ENCODE results near the gene MPHOSPH8.

MPHOSPH8 gene, protein sequence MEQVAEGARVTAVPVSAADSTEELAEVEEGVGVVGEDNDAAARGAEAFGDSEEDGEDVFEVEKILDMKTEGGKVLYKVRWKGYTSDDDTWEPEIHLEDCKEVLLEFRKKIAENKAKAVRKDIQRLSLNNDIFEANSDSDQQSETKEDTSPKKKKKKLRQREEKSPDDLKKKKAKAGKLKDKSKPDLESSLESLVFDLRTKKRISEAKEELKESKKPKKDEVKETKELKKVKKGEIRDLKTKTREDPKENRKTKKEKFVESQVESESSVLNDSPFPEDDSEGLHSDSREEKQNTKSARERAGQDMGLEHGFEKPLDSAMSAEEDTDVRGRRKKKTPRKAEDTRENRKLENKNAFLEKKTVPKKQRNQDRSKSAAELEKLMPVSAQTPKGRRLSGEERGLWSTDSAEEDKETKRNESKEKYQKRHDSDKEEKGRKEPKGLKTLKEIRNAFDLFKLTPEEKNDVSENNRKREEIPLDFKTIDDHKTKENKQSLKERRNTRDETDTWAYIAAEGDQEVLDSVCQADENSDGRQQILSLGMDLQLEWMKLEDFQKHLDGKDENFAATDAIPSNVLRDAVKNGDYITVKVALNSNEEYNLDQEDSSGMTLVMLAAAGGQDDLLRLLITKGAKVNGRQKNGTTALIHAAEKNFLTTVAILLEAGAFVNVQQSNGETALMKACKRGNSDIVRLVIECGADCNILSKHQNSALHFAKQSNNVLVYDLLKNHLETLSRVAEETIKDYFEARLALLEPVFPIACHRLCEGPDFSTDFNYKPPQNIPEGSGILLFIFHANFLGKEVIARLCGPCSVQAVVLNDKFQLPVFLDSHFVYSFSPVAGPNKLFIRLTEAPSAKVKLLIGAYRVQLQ

DNA sequence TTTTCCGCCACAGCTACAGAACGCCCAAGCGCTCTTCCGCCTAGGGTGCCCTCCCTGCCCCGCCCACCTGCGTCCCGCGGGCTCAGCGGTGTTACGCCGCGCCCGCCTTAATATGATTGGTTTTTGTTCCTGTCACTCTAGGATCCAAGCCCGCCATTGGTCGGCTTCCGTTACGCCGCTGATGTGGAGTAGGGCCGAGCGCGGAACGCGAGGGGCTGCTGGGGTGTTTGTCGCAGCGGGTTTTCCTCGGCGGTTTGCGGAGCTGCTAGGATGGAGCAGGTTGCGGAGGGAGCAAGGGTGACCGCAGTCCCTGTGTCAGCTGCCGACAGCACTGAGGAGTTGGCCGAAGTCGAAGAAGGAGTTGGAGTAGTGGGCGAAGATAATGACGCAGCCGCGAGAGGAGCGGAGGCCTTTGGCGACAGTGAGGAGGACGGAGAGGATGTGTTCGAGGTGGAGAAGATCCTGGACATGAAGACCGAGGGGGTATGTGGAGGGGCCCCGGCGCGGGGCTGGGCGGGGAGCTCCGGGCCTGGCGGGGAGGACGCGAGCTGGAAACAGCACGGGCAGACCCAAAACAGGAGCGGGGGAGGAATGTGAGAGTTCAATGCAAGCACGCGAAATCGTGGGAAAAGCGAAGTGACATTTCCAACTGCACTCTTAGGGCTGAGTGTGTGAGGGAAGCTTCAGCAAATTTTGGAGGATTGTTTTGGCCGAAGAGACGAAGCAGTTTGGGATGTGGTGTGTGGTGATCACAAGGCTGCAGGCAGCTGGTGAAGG lies at the start of gene MPHOSPH8:
Gene MPHOSPH8 (plus strand): TSS at position 181 of the 777 bp plus-strand sequence. CDS start 90 bp downstream, at position 271.
- in situ Hi-C loops (cut with HindIII; ENCODE audit: low sequenced_read_pairs) = loop anchor here (5.0 kb wide), 1 partner anchor 84 kb away; no protein-coding TSS in a partner anchor

DNA sequence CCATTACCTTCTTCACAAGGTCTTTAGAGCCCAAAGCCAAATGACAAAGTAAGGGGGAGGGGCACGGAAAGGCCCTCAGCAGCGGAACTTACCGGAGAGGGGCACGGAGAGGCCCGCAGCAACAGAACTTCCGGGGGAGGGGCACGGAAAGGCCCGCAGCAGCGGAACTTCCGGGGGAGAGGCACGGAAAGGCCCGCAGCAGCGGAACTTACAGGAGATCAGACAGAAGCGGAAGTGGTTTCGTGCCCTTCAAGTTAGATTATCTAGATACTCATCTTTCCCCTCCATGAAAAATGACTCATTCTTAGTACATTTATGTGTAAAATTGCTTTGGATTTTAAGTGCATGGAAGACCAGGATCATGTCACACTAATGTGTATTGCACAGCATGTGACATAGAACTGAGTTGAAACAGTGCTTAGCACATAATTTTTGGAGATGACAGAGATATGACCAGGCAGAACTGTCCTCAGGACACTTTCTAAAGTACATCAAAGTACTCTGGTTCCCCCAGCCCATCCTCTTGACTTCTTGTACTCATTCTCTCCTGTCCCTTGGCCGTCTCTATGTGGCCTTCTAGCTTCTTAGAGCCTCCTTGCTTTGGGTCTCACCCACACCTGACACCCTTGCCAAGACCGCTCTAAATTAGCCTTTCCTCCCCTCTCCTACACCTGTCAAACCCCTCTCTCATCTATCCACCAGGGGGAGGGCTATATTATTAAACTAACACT lies 46.4 kb upstream of the MPHOSPH8 start:
- in situ Hi-C loops (cut with HindIII; ENCODE audit: low sequenced_read_pairs) = no loop called here

DNA sequence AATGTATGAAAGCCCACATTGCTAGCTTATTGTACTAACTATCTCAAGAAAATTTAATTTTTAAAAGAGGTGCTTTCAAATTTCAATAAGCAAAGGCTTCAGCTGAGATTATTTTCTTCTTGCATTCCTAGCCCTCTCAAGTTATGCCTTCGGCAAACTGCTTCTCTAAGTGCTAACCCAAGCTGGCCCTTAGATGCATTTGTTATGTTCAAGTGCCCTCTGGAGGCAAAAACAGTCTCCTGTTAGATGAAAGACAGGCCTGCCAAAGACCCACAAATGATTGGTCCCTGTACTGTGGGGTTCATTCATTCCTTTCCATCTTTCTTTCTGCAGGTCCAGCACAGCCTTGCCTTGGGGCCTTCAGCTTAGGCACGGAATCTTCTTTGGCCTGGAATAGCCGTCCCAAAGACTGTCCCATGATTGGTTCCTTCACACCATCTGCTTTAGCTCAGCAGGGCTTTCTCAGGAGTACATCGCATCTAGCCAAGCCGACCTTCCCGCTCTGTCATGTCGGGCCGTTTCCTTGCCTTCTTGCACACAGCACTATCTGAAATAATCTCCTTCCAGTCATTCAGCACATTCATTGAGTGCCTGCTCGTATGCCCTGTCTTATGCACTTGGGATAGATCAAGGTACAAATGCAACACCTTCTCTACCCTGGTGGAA lies 45.7 kb upstream of the MPHOSPH8 start:
- in situ Hi-C loops (cut with HindIII; ENCODE audit: low sequenced_read_pairs) = no loop called here

DNA sequence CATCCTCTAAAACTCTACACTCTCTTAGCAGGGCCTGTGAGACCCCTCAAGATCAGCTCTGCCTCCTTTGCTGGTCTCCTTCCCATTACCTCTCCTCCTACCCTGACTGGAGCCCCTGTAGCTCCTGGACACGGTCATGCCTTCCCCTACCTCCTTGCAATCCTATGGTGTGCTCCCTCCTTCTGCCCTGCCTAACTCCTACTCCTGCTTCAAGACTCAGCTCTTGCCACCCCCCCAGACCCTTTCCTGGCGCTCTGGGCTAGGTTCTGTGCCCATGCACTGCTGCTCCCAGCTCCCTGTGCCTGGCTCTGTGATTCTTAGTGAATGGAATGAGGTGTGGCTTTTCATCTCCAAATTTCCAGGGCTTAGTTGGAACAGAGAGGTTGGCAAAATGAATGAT lies 44.1 kb upstream of the MPHOSPH8 start:
- in situ Hi-C loops (cut with HindIII; ENCODE audit: low sequenced_read_pairs) = no loop called here

DNA sequence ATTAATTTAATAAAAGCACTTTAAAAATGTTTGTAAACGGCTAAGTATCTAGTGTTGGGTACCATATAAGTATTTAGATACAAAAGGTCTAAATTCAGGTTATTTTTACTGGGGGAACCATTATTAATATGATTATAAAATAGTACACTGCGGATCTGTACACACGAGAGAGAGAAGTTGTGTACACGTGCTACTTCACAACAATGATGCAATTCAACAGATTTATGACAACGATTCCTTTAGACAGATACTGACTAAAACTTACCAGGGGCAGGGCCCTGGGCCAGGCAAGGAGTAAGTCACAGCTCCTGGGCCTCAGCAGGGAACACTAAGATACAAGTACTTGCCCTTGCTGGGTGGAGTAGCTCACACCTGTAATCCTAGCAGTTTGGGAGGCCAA lies 43.0 kb upstream of the MPHOSPH8 start:
- in situ Hi-C loops (cut with HindIII; ENCODE audit: low sequenced_read_pairs) = no loop called here

DNA sequence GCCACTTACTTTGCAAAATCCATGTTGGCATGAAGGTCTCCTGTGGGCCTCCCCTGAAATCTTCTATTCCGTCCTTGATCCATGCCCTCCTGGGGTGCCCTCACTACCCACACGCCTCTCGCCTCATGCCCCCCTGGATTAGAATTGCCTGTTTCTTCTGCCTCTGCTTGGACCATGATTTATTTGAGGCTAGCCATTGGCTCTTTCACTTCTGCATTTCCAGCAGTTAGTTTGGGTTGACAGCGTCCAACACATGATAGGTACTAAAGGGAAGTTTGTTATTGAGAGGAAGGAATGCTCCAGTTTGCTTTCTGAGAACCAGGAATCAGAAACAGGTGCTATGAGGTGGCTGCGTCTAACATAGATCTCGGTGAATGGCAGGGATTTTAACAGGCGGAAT lies 41.6 kb upstream of the MPHOSPH8 start:
- in situ Hi-C loops (cut with HindIII; ENCODE audit: low sequenced_read_pairs) = no loop called here

DNA sequence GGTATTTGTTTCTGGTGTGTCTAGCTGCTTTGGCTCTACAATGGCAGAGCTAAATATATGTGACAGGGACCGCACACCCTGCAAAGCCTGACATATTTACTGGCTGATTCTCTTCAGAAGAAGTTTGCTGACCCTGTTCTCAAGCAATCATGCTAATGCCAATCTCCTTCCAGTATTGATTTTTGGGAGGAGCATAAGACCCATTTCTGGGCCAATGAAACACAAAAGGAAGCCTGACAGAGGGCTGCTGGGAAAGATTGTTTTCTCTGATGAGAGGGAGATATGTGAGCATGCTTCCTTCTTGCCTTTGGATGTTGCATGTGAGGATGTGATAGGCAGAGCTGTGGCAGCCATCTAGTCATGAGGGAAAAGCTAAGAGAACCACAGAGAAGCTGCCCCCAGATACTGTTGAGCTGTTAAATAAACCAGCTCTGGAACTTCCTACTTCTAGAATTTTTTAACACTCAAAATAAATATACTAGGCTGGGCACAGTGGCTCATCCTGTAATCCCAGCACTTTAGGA lies 40.7 kb upstream of the MPHOSPH8 start:
- in situ Hi-C loops (cut with HindIII; ENCODE audit: low sequenced_read_pairs) = no loop called here

DNA sequence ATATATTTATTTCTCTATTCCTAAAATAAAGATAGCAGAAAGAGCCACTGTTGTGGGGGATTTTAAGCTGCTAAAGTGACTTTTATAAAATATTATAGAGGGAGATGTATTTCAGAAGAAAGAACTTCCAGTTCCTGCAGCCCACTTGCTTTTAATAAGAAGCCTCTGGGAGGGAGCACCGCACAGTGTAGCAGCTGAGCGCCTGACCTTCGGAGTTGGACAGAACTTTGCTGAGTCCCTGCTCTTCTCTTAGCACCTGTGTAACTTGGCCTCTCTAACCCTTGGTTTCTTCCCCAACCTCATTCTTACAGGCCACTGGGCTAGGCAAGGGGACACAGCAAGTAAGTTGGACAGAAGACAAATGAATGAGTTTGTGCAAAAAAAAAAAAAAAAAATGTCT lies 37.4 kb upstream of the MPHOSPH8 start:
- in situ Hi-C loops (cut with HindIII; ENCODE audit: low sequenced_read_pairs) = no loop called here

DNA sequence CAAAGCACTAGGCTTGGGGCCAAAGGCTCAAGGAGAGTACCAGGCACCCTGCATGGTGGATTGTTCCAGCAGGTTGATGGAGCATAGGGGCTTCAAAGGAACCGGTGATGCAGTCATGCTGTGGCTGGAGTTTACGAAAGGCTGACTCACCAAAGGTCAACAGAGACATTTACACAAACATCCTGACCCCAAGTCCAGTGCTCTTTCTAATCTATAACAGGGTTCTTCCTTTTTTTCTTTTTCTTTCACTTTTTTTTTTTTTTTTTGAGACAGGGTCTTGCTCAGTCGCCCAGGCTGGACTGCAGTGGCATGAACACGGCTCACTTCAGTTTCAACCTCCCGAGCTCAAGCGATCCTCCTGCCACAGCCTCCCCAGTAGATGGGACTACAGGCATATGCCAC lies 36.5 kb upstream of the MPHOSPH8 start:
- in situ Hi-C loops (cut with HindIII; ENCODE audit: low sequenced_read_pairs) = no loop called here

DNA sequence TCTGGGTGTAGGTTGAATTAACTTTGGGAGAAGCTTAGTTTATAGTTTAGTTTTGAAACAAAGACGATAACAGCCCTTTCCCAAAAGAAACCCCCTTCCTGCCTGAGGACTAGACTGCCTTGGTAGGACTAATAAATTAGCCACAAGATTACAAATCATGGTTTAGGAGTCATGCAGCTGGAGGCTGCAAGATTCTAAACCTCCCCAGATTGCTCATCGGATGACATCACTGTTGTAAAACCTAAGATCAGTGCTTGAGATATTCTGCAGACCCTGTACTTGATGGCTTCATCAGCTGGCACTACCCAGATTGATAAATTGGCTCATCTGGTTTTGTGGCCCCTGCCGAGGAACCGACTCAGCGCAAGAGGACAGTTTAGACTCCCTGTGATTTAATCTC lies 35.9 kb upstream of the MPHOSPH8 start:
- in situ Hi-C loops (cut with HindIII; ENCODE audit: low sequenced_read_pairs) = no loop called here

DNA sequence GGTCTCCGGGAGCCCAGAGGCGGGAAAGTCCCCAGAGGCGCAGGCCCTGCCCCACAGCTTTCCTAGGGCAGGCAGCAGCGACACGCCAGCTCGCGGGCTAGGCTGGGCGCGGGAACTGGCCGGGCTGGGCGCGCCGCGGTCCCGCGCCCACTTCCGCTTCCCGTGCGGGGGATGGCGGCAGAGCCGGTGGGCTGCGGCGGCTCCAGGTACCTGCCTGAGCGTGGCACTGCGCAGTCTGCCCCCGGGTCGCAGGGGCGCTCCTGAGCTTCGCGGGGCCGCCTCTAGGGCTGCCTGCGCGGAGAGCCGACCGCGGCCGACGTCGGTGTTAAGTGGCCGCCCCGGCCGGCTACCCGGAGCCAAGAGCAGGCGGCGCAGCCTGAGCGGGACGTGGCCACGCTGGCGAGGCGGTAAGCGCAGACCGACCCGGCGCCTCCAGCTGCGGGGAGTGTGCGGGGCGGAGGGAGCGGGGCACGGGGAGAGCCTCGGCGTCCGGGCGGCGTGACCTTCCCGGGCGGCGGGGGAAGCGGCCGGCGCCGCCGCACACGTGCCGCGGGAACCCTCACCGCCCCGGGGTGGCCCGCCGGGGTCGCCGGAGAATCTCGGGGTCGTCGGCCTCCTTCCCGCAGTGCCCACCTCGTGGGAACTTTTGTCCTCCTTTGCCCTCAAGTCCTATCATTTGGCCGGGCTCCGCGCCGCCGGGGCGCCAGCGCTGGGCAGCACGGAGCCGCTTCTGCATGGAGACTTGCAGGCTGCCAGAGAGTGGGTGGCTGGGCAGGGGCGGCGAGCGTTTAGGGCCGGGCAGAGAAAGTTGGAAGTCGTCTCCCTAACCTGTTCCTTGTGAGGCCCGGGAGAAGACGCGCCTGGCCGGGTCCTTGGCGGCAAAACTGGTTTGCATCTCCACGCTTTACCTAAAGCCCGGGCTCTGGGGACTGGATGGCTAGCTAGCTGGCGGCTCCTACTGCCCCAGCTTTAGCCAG lies 31.4 kb upstream of the MPHOSPH8 start:
- in situ Hi-C loops (cut with HindIII; ENCODE audit: low sequenced_read_pairs) = no loop called here

DNA sequence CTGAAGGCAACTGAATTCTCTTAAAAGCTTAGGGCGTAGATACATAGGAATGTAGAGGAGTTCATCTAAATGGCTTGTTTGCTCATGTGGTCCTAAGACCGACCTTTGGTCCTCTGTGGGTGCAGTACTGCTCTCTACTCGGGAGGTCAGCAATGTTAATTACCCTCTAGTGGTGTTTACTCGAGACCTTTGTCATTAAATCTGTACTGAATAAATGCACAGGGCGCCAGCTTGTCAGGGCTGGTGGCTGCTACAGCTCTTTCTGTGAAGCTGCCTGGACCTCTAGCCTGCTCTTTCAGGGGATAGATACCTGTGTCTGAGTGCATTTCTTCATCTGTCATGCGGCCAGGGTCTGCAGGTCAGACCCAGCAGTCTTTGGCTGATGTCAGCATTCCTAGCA lies 29.2 kb upstream of the MPHOSPH8 start:
- in situ Hi-C loops (cut with HindIII; ENCODE audit: low sequenced_read_pairs) = no loop called here

DNA sequence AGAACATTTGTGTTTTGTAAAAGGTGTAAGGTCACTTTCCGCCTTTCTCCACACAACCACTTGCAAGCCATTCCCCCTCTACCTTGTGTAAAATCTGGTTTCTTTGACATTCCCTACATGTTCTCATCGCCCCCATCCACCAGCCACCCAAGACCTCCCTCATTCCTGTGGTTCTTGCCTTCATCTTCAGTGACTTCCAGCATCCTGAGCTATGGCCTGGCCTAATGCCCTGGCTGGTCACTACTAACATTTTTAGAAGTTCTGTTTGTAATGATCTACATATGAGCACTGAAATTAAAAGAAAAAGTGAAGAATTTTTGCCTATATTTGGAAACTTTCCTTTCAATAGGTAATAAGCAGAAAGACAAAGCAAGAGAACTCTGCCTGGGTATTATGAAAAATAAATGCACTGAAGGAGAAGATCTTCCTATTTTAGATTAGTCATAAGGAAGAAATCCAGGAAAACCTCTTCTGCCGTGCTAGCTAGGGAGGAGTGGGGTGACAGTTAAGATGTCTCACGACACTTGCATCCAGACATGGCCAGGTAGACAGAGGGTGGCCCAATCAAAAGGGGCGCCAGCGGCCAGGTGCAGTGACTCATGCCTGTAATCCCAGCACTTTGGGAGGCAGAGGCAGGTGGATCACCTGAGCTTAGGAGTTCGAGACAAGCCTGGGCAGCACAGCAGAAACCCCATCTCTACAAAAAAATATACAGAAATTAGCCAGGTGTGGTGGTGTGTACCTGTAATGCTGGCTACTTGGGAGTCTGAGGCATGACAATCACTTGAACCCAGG lies 28.1 kb upstream of the MPHOSPH8 start:
- in situ Hi-C loops (cut with HindIII; ENCODE audit: low sequenced_read_pairs) = no loop called here

DNA sequence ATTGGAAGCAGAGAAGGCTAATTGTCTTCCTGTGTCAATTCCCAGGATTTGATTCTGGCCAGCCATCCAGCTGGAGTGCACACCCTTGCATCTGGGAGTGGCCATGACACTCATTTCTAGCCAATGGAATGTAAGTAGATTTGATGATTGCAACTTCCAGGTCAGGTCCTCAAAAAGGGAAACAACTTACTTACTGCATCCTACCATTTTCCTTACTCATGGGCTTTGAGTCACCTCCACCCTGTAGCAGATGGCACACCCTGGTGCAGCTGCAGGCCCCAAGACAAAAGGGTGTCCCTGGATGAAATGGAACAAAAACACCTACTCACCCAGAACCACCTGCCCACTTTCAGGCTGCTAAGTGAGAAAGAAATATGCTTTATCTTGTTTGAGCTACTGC lies 27.3 kb upstream of the MPHOSPH8 start:
- in situ Hi-C loops (cut with HindIII; ENCODE audit: low sequenced_read_pairs) = no loop called here

DNA sequence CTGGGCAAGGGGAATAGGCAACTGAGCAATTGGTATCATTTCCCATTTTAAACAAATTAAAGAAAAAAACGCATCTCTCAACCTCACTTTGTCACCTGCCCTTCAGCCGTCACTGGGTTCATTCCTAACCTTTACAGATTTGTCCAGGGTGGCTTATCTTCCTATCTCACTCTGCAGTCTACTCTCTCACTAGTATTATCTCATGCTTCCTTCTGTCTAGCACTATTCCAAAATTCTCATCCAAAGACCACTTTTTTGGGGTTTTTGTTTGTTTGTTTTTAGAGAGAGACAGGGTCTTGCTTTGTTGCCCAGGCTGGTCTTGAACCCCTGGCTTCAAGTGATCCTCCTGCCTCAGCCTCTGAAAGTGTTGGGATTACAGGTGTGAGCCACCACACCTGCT lies 26.7 kb upstream of the MPHOSPH8 start:
- in situ Hi-C loops (cut with HindIII; ENCODE audit: low sequenced_read_pairs) = no loop called here

DNA sequence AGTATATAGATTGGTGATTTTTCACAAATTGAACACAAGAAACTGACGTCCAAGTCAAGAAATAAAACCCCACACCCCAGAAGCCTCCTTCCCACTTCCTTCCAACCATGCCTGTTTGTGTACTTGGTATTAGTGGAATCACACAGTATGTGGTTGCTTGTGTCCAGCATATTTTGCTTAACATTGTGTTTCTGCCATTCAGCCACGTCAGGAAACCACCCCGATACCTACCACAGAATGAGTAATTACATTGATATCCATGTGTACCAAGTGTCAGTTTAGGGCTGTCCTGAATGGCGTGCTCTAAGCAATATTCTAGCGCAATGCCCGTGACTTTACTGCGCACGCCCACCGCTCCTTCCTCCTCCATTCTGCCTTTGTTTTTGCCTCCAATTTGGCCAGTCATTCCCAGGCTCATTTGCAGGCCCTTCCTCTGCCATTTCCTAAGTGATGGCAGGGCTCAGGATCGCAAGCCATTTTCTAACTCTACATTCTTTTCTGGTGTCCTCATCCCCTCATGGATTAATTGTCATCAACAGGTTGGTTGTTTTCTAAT lies 25.9 kb upstream of the MPHOSPH8 start:
- in situ Hi-C loops (cut with HindIII; ENCODE audit: low sequenced_read_pairs) = no loop called here

DNA sequence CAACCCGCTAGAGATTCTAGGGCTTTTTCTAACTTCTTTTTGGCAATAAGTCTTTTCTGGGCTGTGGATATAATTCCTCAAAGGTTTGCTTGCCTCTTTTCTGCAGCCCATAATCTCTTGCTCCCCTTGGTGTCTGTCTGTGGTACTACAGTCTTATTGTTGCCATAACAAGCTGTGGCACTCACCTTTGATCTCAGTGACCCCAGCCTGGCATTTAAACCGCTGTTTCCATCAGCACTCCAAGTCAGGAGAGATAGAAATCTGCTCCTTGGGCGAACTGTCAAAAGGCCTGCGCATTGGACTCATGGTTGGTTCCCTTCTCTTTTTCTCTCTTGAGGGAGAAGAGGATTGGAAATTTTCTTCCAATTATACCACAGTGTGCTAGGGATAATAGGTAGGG lies 14.5 kb upstream of the MPHOSPH8 start:
- in situ Hi-C loops (cut with HindIII; ENCODE audit: low sequenced_read_pairs) = no loop called here

DNA sequence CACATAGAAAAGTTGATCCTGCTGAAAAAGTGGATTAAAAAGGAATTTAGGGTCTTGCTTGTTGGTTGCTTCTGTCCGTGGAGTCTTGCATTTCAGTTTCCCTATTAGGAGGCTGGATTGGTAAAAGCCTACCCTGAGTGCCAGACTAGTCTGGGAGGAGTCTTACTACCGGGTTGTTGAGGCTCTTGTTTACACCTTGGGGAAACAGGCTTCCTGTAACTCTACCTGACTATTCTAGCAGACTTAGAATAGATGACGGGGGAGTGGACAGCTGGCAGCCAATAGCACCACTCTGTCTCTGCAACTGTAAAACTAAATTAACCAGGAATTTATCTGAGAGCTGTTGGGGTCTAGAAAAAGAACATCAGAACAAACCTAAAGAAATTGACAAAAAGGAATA lies 11.3 kb upstream of the MPHOSPH8 start:
- in situ Hi-C loops (cut with HindIII; ENCODE audit: low sequenced_read_pairs) = no loop called here

All from endothelial cell of hepatic sinusoid (primary cell).